Sigmoid colon (tissue), 7 donors: ENCODE measurements around the gene OXTR. TPM values are rescaled to one million over a fixed set of nuclear protein-coding genes. Genes with fewer than 3 reads are reported as not detected.

Source experiments
- DNase-seq: peaks from one replicate; pipeline ENCODE4 v3.0.0-alpha.2; 2019
- H3K27ac ChIP-seq, 4 donors: fragments of 200-600 bp; sonication (generic); one replicate each; pipeline ENCODE4 v1.5.1; 2016 to 2019; ENCODE audit warnings: mild to moderate bottlenecking in 1 of 4
- H3K27me3 ChIP-seq, 3 donors: fragments of 200-600 bp; sonication (generic); one replicate each; pipeline ENCODE4 v1.5.1; 2019; ENCODE audit warnings: mild to moderate bottlenecking in 1 of 3
- H3K36me3 ChIP-seq, 4 donors: fragments of 200-600 bp; sonication (generic); one replicate each; pipeline ENCODE4 v1.5.1; 2016 to 2019
- H3K4me1 ChIP-seq, 4 donors: fragments of 200-600 bp; sonication (generic); one replicate each; pipeline ENCODE4 v1.5.1; 2017 to 2019
- H3K4me3 ChIP-seq, 4 donors: fragments of 200-600 bp; sonication (generic); one replicate each; pipeline ENCODE4 v1.5.1; 2017 to 2019; ENCODE audit warnings: mild to moderate bottlenecking in 2 of 4, moderate library complexity in 1 of 4
- H3K9me3 ChIP-seq, 4 donors: fragments of 200-600 bp in 3 of 4; sonication (generic) in 3 of 4; one replicate each; pipeline versions ENCODE4 v1.5.1 to v1.6.1; 2013 to 2019
- EP300 ChIP-seq, 4 donors: sonication (generic); formaldehyde crosslinking; IDR thresholded peaks; one replicate each; pipeline ENCODE4 v1.6.1; 2017; ENCODE audit warnings: antibody characterized with exemption in 4 of 4
- POLR2A ChIP-seq, 2 donors: fragments of 450-650 bp; IDR thresholded peaks; one replicate each; pipeline ENCODE4 v1.6.1; 2016; ENCODE audit warnings: antibody characterized with exemption in 2 of 2, mild to moderate bottlenecking in 2 of 2, moderate library complexity in 2 of 2
- POLR2AphosphoS5 ChIP-seq, 4 donors: sonication (generic); formaldehyde crosslinking; IDR thresholded peaks; one replicate each; pipeline ENCODE4 v1.6.1; 2017; ENCODE audit warnings: antibody characterized with exemption in 4 of 4
- WGBS, 2 donors: extraction: QIAGEN DNeasy Blood & Tissue Kit; methylation state at CpG; one replicate each; pipeline ENCODE4 v1.1.7; 2013; 5-methylcytosine and 5-hydroxymethylcytosine counted together
- intact Hi-C: fragments of 100-400 bp; cut with DNase I; formaldehyde crosslinking; loops from one replicate; pipeline ENCODE4 v1.15.1; 2023
- polyA plus RNA-seq, 3 donors: library from polyadenylated mRNA; stranded (reverse); fragments of 200-250 nt; gene quantifications; one replicate each; pipeline ENCODE4 v1.2.3, GENCODE V29; 2013
- total RNA-seq, 4 donors: library from RNA; depleted of rRNA; stranded (reverse); fragments of >200 nt; gene quantifications; one replicate each; pipeline ENCODE4 v1.1.0, GENCODE V29; 2016
- TF ChIP-seq, protein P1 (sequence below), 4 experiments: fragments of 450-650 bp in 3 of 4; fragments of 200-600 bp in 1 of 4; IDR thresholded peaks; one replicate each; pipeline ENCODE4 v1.5.1; 2016 to 2019; ENCODE audit warnings: antibody characterized with exemption in 4 of 4, mild to moderate bottlenecking in 3 of 4, moderate library complexity in 2 of 4
- donor health status: healthy with polysubstance abuse.
- donor health status: Bipolar disorder and iron deficiency.
- donor health status: healthy.

OXTR gene
- total and polyA plus RNA-seq, 7 donors: under 0.01 to 0.55 (median 0.29) TPM; not detected in 1

DNA sequence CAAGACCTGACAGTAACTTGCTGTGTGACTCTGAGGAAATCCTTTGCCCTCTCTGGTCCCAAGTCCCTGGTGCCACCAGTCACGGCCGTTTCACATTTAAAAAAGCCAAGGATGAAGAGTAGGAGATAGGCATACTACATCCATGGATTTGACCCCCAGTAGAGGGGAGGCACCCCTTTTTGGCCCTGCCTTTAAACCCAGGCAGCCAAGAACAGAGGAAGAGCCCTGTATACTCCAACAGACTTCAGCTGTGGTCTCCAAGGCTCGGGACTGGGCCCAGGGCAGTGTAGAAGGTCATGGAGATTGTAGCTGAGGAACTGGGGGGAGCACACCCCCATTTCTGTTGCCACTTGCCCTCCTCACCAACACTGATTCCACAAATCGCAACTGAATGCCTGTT, 32.1 kb downstream of the OXTR start:
- TF ChIP-seq POLR2AphosphoS5 (IDR thresholded peaks at IDR 0.05): no peak
- no peak for TF ChIP-seq POLR2A (IDR thresholded peaks at IDR 0.05)
- TF ChIP-seq, protein P1, sequence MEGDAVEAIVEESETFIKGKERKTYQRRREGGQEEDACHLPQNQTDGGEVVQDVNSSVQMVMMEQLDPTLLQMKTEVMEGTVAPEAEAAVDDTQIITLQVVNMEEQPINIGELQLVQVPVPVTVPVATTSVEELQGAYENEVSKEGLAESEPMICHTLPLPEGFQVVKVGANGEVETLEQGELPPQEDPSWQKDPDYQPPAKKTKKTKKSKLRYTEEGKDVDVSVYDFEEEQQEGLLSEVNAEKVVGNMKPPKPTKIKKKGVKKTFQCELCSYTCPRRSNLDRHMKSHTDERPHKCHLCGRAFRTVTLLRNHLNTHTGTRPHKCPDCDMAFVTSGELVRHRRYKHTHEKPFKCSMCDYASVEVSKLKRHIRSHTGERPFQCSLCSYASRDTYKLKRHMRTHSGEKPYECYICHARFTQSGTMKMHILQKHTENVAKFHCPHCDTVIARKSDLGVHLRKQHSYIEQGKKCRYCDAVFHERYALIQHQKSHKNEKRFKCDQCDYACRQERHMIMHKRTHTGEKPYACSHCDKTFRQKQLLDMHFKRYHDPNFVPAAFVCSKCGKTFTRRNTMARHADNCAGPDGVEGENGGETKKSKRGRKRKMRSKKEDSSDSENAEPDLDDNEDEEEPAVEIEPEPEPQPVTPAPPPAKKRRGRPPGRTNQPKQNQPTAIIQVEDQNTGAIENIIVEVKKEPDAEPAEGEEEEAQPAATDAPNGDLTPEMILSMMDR (IDR thresholded peaks at IDR 0.05): no peak
- no peak for TF ChIP-seq EP300 (IDR thresholded peaks at IDR 0.05)
- Histone ChIP-seq H3K27ac (no peak overlapping the region), H3K4me1 (peaks cover 0 to 8% (median 2%) of the 10 kb centered on the region in 4 donors), H3K27me3 (no peaks in the 10 kb centered on the region), H3K4me3 (no peak overlapping the region), H3K36me3 (no peaks in the 10 kb centered on the region), H3K9me3 (no peaks in the 10 kb centered on the region)
- WGBS, 2 donors: 81 to 89% methylated on average over 4 of the region's 4 CpGs
- intact Hi-C loops: no loop called here
- DNase-seq: no peak

DNA sequence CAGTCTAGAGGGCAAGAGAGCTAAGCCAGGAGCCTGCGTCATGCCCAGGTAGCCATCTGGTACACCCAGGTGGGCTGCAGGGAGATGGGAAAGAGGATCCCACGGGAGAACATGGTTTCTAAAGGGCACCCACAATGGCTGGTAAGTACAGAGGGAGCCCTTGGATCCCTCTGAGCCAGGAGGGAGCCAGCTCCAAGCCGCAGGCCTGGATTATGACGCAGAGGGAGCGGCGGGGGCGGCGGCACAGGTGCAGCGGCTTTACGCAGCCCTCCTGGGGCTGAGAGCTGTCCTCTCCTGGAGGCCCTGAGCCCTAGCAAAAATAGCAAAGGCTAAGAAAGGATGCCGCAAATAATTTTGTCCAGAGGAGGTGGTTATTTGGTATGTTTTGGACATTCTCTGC, 33.0 kb downstream of the OXTR start:
- intact Hi-C loops: no loop called here
- H3K9me3 ChIP-seq: no peaks in the 10 kb centered on the region

DNA sequence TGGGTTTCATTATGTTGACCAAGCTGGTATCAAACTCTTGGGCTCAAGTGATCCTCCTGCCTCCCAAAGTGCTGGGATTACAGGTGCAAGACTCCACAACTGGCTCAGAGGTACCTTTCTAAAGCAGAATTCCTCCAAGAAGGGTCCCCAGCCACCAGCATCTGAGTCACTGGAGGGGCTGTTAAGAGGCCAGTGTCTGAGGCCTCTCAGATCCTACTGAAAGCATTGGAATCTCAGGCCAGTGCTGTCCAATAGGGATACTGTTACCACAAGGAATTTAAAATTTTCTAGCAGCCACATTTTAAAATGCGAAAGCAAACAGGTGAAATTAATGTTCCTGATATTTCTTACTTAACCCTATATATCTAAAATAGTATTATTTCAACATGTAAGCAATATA, 34.5 kb downstream of the OXTR start:
- intact Hi-C loops: no loop called here
- Histone ChIP-seq H3K4me1 (no peaks in the 10 kb centered on the region), H3K27me3 (no peaks in the 10 kb centered on the region), H3K36me3 (no peaks in the 10 kb centered on the region), H3K9me3 (no peaks in the 10 kb centered on the region), H3K27ac (no peak overlapping the region), H3K4me3 (no peak overlapping the region)
- TF ChIP-seq POLR2A (IDR thresholded peaks at IDR 0.05) (no peak), EP300 (IDR thresholded peaks at IDR 0.05) (no peak), POLR2AphosphoS5 (IDR thresholded peaks at IDR 0.05) (no peak)
- TF ChIP-seq, protein P1 (IDR thresholded peaks at IDR 0.05): no peak
- 97% methylated on average over 1 of the region's 1 CpG for WGBS, 2 donors
- no peak for DNase-seq

More for the DNA sequence above, 33.0 kb downstream of the OXTR start:
- Histone ChIP-seq H3K4me1 (peaks cover 0 to 3% (median 0%) of the 10 kb centered on the region in 4 donors), H3K27me3 (no peaks in the 10 kb centered on the region), H3K27ac (no peak overlapping the region), H3K36me3 (no peaks in the 10 kb centered on the region), H3K4me3 (no peak overlapping the region)
- TF ChIP-seq, protein P1 (IDR thresholded peaks at IDR 0.05): no peak
- no peak for TF ChIP-seq POLR2A (IDR thresholded peaks at IDR 0.05)
- no peak for TF ChIP-seq POLR2AphosphoS5 (IDR thresholded peaks at IDR 0.05)
- TF ChIP-seq EP300 (IDR thresholded peaks at IDR 0.05): no peak
- no peak for DNase-seq
- 77 to 80% methylated on average over 11 of the region's 11 CpGs for WGBS, 2 donors

DNA sequence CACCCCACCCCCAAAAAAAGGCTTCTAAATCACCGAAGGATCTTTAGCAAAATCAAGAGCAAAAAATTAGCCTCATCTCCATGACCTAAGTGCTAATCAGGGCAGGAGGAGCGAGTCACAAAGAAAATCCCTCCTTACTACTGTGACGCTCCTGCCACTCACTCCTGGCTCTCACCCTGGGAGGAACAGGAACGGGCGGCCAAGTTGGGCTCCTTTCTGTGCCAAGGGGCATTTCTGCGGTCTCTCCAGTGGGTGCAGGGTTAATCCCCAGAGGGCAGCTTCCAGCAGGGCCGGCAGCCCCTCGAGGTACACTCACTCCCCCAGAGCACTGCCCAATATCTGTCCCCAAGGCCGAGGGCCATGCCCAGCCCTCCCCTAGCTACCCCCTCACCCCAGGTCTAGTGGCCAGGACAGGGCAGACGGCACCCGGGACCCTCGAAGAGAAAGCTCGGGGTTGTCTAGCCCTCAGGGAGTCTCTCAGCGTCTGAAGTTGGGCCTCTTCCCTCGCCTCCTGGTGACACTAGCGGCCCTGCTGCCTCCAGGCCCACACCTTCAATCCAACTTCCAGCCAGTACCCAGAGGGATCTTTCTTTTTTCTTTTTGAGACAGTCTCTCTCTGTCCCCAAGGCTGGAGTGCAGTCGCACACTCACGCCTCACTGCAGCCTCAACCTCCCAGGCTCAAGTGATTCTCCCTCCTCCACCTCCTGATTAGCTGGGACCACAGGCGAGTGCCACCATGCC, 35.1 kb downstream of the OXTR start:
- DNase-seq: no peak
- Histone ChIP-seq H3K4me1 (no peaks in the 10 kb centered on the region), H3K27me3 (no peaks in the 10 kb centered on the region), H3K4me3 (no peak overlapping the region), H3K36me3 (no peaks in the 10 kb centered on the region), H3K9me3 (no peaks in the 10 kb centered on the region), H3K27ac (no peak overlapping the region)
- WGBS, 2 donors: 86 to 89% methylated on average over 19 of the region's 19 CpGs
- TF ChIP-seq POLR2A (IDR thresholded peaks at IDR 0.05) (no peak), EP300 (IDR thresholded peaks at IDR 0.05) (no peak), POLR2AphosphoS5 (IDR thresholded peaks at IDR 0.05) (no peak)
- TF ChIP-seq, protein P1 (IDR thresholded peaks at IDR 0.05): no peak
- intact Hi-C loops: no loop called here
